T-cell (primary cell): ENCODE measurements around the gene MICALL1. TPM values are rescaled to one million over a fixed set of nuclear protein-coding genes. Genes with fewer than 3 reads are reported as not detected.

ENCODE experiments used
- ATAC-seq, 4 experiments: fragments of 200-7000 bp in 3 of 4; fragments of 150-1000 bp in 1 of 4; cut with Tn5 transposase; replicated peaks in 1 of 4; 1 replicate in 3 of 4; 2 replicates in 1 of 4; pipeline ENCODE4 v1.10.0; 2021; ENCODE audit warnings: moderate library complexity in 3 of 4, mild to moderate bottlenecking in 2 of 4, moderate number of reproducible peaks in 1 of 4
- CTCF ChIA-PET, 2 donors: fragments of 300-600 bp; sonication (Branson Sonifier 250); formaldehyde crosslinking; loops; one replicate each; lab custom pipeline; 2022; ENCODE audit warnings: antibody characterized with exemption in 2 of 2; lab: Charles Lee
- POLR2A ChIA-PET, 2 donors: fragments of 300-600 bp; sonication (Branson Sonifier 250); formaldehyde crosslinking; loops; one replicate each; lab custom pipeline; 2022; ENCODE audit warnings: antibody characterized with exemption in 2 of 2; lab: Charles Lee
- DNase-seq, 35 experiments: peaks; one replicate each; pipeline versions ENCODE4 v3.0.0 to v3.0.0-alpha.2; 2013 to 2023
- H3K27ac ChIP-seq: one replicate; pipeline ENCODE4 v1.5.1; 2013; ENCODE audit warnings: low read length
- H3K27me3 ChIP-seq, 2 experiments: replicated peaks in 1 of 2; 1 replicate in 1 of 2; 2 replicates in 1 of 2; pipeline versions ENCODE4 v1.6.1 to v1.7.0; 2013; ENCODE audit warnings: low read length in 1 of 2, mixed read lengths in 1 of 2; ENCODE audit not compliant: control insufficient read depth in 2 of 2, insufficient read depth in 2 of 2; ENCODE audit errors: extremely low read depth in 1 of 2
- H3K36me3 ChIP-seq, 2 donors: 1 replicate in 1 of 2; 2 replicates in 1 of 2; pipeline versions ENCODE4 v1.6.1 to v1.7.0; 2013; ENCODE audit warnings: low read length in 1 of 2; ENCODE audit not compliant: control insufficient read depth in 2 of 2, insufficient read depth in 1 of 2; ENCODE audit errors: extremely low read depth in 1 of 2
- H3K4me1 ChIP-seq, 2 experiments: 1 replicate in 1 of 2; 2 replicates in 1 of 2; pipeline versions ENCODE4 v1.6.1 to v1.7.0; 2013; ENCODE audit warnings: low read length in 2 of 2, mixed read lengths in 1 of 2; ENCODE audit not compliant: insufficient read depth in 2 of 2, control insufficient read depth in 1 of 2; ENCODE audit errors: extremely low read depth in 1 of 2
- H3K4me3 ChIP-seq, 2 donors: 1 replicate in 1 of 2; 2 replicates in 1 of 2; pipeline versions ENCODE4 v1.5.1 to v1.7.0; 2013; ENCODE audit warnings: mild to moderate bottlenecking in 2 of 2, low read length in 1 of 2, moderate library complexity in 1 of 2; ENCODE audit not compliant: control insufficient read depth in 1 of 2; ENCODE audit errors: extremely low read depth in 1 of 2
- H3K9me3 ChIP-seq: 2 replicates; pipeline ENCODE4 v1.7.0; 2013
- H3K27ac Mint-ChIP-seq, 2 donors: one replicate each; pipeline ENCODE4 v1.8.0; 2020 to 2021; ENCODE audit warnings: mild to moderate bottlenecking in 2 of 2, mixed read lengths in 2 of 2
- H3K27me3 Mint-ChIP-seq, 2 donors: one replicate each; pipeline ENCODE4 v1.8.0; 2021 to 2022; ENCODE audit warnings: mixed read lengths in 2 of 2
- H3K36me3 Mint-ChIP-seq: one replicate; pipeline ENCODE4 v1.8.0; 2021; ENCODE audit warnings: mixed read lengths
- H3K4me1 Mint-ChIP-seq, 3 donors: one replicate each; pipeline ENCODE4 v1.8.0; 2020 to 2022; ENCODE audit warnings: mixed read lengths in 3 of 3, mild to moderate bottlenecking in 1 of 3
- H3K4me3 Mint-ChIP-seq, 3 donors: one replicate each; pipeline ENCODE4 v1.8.0; 2020 to 2022; ENCODE audit warnings: mild to moderate bottlenecking in 3 of 3, mixed read lengths in 3 of 3, moderate library complexity in 3 of 3
- H3K9me3 Mint-ChIP-seq, 3 donors: one replicate each; pipeline ENCODE4 v1.8.0; 2020 to 2022; ENCODE audit warnings: mixed read lengths in 3 of 3
- WGBS: methylation state at CpG from one replicate; pipeline ENCODE4 v1.1.5; 2013; ENCODE audit warnings: missing lambda C conversion rate; ENCODE audit not compliant: insufficient coverage; 5-methylcytosine and 5-hydroxymethylcytosine counted together
- total RNA-seq, 35 experiments: library from RNA in 6 of 35; stranded (reverse) in 6 of 35; fragments of 120-200 nt in 1 of 35; gene quantifications; one replicate each; pipeline versions ENCODE4 v1.2.1 to v1.2.4 and lab custom pipeline; 2013 to 2026

Gene MICALL1
- total RNA-seq, 5 donors from 2014 or later (not counting 1 experiment from before 2014, with no cell fraction given): 23.6 to 39.0 (median 34.3) TPM

DNA sequence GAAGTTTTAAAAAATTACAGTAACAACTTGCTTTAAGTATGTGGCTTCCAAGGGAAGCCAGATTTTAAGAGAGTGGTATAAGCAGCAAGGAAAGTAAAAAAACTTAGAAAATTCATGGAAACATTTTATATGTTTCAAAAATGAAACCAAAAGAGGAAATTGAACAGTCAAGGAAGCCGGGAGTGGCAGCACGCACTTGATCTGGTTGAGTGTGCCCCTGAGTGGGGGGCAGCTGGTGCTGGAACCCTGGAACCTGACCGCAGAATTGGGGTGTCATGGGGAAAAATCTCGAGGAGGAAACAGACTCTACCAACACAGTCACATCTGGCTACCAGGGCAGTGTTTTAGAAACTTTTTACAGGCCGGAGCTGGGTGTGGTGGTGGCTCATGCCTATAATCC, 14.0 kb downstream of the MICALL1 start:
- H3K27me3 Mint-ChIP-seq: no peaks in the 10 kb centered on the region
- ATAC-seq (no peak), DNase-seq (no peak)
- peaks cover 19% of the 10 kb centered on the region for H3K36me3 Mint-ChIP-seq
- no peak overlapping the region for H3K4me3 ChIP-seq
- H3K9me3 ChIP-seq: no peaks in the 10 kb centered on the region
- H3K27ac ChIP-seq: no peak overlapping the region
- peak overlapping the region in 2 of 3 donors; percentile 39 to 56 for H3K4me3 Mint-ChIP-seq
- H3K9me3 Mint-ChIP-seq: no peaks in the 10 kb centered on the region
- H3K27ac Mint-ChIP-seq: peak overlapping the region; percentile 66 to 80
- ChIA-PET POLR2A (interaction anchor here (0.6 to 0.7 kb wide), 3 partner anchors 26 to 385 kb away, joined by 5 to 8 read pairs (median 8); no protein-coding TSS in a partner anchor), CTCF (interaction anchor here in 1 of 2 donors (1.2 kb wide), 1 partner anchor 12 kb away, joined by 3 read pairs; no protein-coding TSS in a partner anchor)
- H3K27me3 ChIP-seq: no peaks in the 10 kb centered on the region
- peaks cover 4 to 8% (median 6%) of the 10 kb centered on the region in 3 donors for H3K4me1 Mint-ChIP-seq
- WGBS: no CpG with 5 or more reads among the region's 5 CpGs
- H3K36me3 ChIP-seq: peaks cover 16 to 45% of the 10 kb centered on the region in 2 donors
- no peaks in the 10 kb centered on the region for H3K4me1 ChIP-seq

DNA sequence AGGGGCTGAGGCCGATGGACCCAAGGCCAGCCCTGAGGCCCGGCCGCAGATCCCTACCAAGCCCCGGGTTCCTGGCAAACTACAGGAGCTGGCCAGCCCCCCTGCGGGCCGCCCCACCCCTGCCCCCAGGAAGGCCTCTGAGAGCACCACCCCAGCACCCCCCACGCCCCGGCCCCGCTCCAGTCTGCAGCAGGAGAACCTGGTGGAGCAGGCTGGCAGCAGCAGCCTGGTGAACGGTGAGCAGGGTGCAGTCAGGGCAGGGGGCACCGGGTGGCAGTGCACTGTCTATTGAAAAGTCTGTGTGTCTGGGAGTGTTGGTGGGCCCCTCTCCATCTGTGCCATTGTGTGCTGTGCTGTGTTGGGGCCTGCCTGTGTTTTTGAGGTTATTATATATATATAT, 16.1 kb downstream of the MICALL1 start:
- Histone ChIP-seq H3K27me3 (no peaks in the 10 kb centered on the region), H3K27ac (no peak overlapping the region), H3K36me3 (peaks cover 19 to 54% of the 10 kb centered on the region in 2 donors), H3K4me1 (no peaks in the 10 kb centered on the region), H3K4me3 (no peak overlapping the region), H3K9me3 (no peaks in the 10 kb centered on the region)
- peaks cover 4 to 8% (median 6%) of the 10 kb centered on the region in 3 donors for H3K4me1 Mint-ChIP-seq
- no peak overlapping the region for H3K27ac Mint-ChIP-seq
- no peak for DNase-seq
- no peak overlapping the region for H3K4me3 Mint-ChIP-seq
- ChIA-PET CTCF (no interaction called here), POLR2A (no interaction called here)
- H3K9me3 Mint-ChIP-seq: no peaks in the 10 kb centered on the region
- ATAC-seq: peak in 2 of 4 experiments; percentile 30 to 36
- 100% methylated on average over 5 of the region's 11 CpGs for WGBS
- peaks cover 19% of the 10 kb centered on the region for H3K36me3 Mint-ChIP-seq
- H3K27me3 Mint-ChIP-seq: no peaks in the 10 kb centered on the region

DNA sequence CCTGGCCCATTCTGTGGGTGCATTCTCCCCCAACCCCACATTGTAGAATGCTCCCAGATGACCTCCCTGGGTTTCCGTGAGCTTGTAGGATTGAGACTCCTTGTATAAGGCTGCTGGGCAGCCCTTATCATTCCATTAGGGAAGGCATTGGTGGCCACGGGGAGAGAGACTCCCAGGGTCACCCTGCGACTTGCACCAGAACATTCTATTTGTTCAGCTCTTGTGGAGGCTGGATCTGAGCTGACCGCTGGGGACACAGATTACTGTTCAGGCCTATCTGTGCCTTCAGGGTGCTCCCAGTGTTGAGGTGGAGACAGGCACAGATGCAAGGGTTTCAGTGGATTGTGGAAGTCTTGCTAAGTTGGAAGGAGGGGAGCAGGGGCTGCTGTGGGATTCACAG, 17.8 kb downstream of the MICALL1 start:
- Histone ChIP-seq H3K9me3 (no peaks in the 10 kb centered on the region), H3K4me3 (no peak overlapping the region), H3K4me1 (no peaks in the 10 kb centered on the region), H3K27me3 (no peaks in the 10 kb centered on the region), H3K36me3 (peaks cover 18 to 51% of the 10 kb centered on the region in 2 donors), H3K27ac (no peak overlapping the region)
- Mint-ChIP-seq H3K9me3 (no peaks in the 10 kb centered on the region), H3K4me3 (no peak overlapping the region), H3K27me3 (no peaks in the 10 kb centered on the region), H3K36me3 (peaks cover 18% of the 10 kb centered on the region), H3K27ac (no peak overlapping the region), H3K4me1 (peaks cover 4 to 6% (median 6%) of the 10 kb centered on the region in 3 donors)
- 94% methylated on average over 4 of the region's 4 CpGs for WGBS
- POLR2A ChIA-PET: no interaction called here
- CTCF ChIA-PET: no interaction called here
- no peak for ATAC-seq
- DNase-seq: no peak

DNA sequence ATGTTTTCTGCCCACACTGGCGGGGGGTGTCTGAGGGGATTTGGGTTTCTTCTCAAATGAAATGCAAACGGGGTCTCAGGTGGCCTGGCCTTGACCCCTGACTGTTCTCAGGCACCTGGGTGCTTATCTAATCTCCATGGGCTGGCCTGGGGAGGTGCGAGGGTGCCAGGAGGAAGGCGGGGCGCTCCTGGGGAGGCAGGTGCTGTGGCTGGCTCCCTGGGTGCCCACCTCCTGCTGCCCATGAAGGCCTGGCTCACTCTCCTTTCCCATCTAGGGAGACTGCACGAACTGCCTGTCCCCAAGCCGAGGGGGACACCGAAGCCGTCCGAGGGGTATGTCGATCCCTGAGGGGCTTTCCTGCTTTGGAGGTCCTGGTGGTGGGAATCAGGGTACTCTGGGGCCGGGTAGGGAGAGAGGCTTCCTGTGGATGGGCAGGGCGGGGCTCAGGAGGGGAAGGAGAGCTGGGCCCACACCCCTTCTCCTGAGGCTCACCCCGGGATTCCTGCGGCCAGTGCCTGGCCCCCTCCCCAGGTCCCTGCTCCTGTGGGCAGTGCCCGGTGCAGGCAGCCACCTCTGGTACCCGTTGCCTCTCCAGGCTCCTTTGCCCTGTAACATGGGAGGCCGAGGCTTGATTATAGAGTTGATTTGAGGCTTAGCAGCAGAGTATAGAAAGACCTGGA, 18.4 kb downstream of the MICALL1 start:
- peaks cover 4 to 6% (median 6%) of the 10 kb centered on the region in 3 donors for H3K4me1 Mint-ChIP-seq
- no peaks in the 10 kb centered on the region for H3K9me3 Mint-ChIP-seq
- no peak overlapping the region for H3K4me3 Mint-ChIP-seq
- ChIA-PET CTCF (no interaction called here), POLR2A (no interaction called here)
- DNase-seq (no peak), ATAC-seq (no peak)
- 92% methylated on average over 12 of the region's 18 CpGs for WGBS
- H3K36me3 ChIP-seq: peaks cover 18 to 53% of the 10 kb centered on the region in 2 donors
- H3K4me3 ChIP-seq: no peak overlapping the region
- peaks cover 21% of the 10 kb centered on the region for H3K36me3 Mint-ChIP-seq
- H3K27me3 ChIP-seq: no peaks in the 10 kb centered on the region
- H3K4me1 ChIP-seq: no peaks in the 10 kb centered on the region
- no peak overlapping the region for H3K27ac Mint-ChIP-seq
- H3K27ac ChIP-seq: no peak overlapping the region
- H3K9me3 ChIP-seq: no peaks in the 10 kb centered on the region
- H3K27me3 Mint-ChIP-seq: no peaks in the 10 kb centered on the region

DNA sequence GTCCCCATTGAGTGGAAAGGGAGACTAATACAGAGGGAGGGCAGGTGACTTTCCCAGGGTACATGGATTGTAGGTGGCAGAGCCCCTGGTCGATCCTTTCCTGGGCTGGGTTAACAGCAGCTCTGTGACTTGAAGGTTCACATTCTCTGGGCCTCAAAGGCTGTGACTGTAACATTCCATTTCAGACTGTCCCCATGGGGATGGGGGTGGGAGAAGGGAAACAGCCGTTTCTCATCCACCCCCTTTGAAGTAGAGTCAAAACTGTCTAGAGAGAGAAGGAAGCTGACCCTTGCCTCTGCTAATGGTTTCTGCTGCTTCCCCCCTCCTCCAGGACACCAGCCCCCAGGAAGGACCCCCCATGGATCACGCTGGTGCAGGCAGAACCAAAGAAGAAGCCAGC, 19.2 kb downstream of the MICALL1 start:
- 100% methylated on average over 1 of the region's 3 CpGs for WGBS
- CTCF ChIA-PET: interaction anchor here in 1 of 2 donors (0.6 kb wide), 1 partner anchor 103 kb away, joined by 13 read pairs; no protein-coding TSS in a partner anchor
- no peak for DNase-seq
- Mint-ChIP-seq H3K4me1 (peaks cover 0 to 2% (median under 1%) of the 10 kb centered on the region in 3 donors), H3K9me3 (no peaks in the 10 kb centered on the region), H3K27me3 (no peaks in the 10 kb centered on the region), H3K27ac (no peak overlapping the region), H3K36me3 (peaks cover 17% of the 10 kb centered on the region), H3K4me3 (no peak overlapping the region)
- Histone ChIP-seq H3K4me3 (no peak overlapping the region), H3K27ac (no peak overlapping the region), H3K27me3 (no peaks in the 10 kb centered on the region), H3K9me3 (no peaks in the 10 kb centered on the region), H3K4me1 (no peaks in the 10 kb centered on the region), H3K36me3 (peaks cover 19 to 56% of the 10 kb centered on the region in 2 donors)
- POLR2A ChIA-PET: no interaction called here
- no peak for ATAC-seq

DNA sequence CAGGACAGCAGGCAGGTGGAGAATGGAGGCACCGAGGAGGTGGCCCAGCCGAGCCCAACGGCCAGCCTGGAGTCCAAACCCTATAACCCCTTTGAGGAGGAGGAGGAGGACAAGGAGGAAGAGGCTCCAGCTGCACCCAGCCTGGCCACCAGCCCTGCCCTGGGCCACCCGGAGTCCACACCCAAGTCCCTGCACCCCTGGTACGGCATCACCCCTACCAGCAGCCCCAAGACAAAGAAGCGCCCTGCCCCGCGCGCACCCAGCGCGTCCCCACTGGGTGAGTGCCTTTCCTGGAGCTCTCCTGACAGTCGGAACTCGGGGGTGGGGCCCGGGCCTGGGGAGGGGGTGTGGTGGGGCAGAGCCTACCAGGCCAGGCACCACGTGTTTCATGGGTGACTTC, 19.7 kb downstream of the MICALL1 start:
- CTCF ChIA-PET: interaction anchor here in 1 of 2 donors (0.6 kb wide), 1 partner anchor 103 kb away, joined by 13 read pairs; no protein-coding TSS in a partner anchor
- Histone ChIP-seq H3K36me3 (peaks cover 21 to 58% of the 10 kb centered on the region in 2 donors), H3K9me3 (no peaks in the 10 kb centered on the region), H3K4me3 (no peak overlapping the region), H3K4me1 (no peaks in the 10 kb centered on the region), H3K27ac (no peak overlapping the region), H3K27me3 (no peaks in the 10 kb centered on the region)
- Mint-ChIP-seq H3K9me3 (no peaks in the 10 kb centered on the region), H3K36me3 (peaks cover 17% of the 10 kb centered on the region), H3K4me1 (peaks cover 0 to 2% (median 0%) of the 10 kb centered on the region in 3 donors), H3K27ac (no peak overlapping the region), H3K4me3 (no peak overlapping the region), H3K27me3 (no peaks in the 10 kb centered on the region)
- DNase-seq: no peak
- 93% methylated on average over 5 of the region's 15 CpGs for WGBS
- ATAC-seq: no peak
- POLR2A ChIA-PET: no interaction called here
